Activated gamma-delta T cell treated with Interleukin-2 at 50 U/mL for 16 hours (primary cell): ENCODE measurements around the gene DEAF1.
"Not testable (repeated sequence)": the region's sequence is repeated elsewhere in the genome, so short reads cannot be mapped to it uniquely, and the experiment has no call there.

ENCODE experiments used
- DNase-seq: peaks from one replicate; pipeline ENCODE4 v3.0.0-alpha.2; 2020

DEAF1 gene

GRCh38 chr11:679271-680207 is 15.5 kb downstream of the DEAF1 start:
- no peak for DNase-seq

- no peak for DNase-seq
These were observed 16.7 kb downstream of the DEAF1 start for GRCh38 chr11:678297-678696.

GRCh38 chr11:674406-674805 is 20.6 kb downstream of the DEAF1 start:
- DNase-seq: no peak

- DNase-seq: no peak
These were observed 21.2 kb downstream of the DEAF1 start for GRCh38 chr11:673866-674265.

GRCh38 chr11:665704-666281 is 29.2 kb downstream of the DEAF1 start:
- DNase-seq: no peak

GRCh38 chr11:665062-665703 is 29.8 kb downstream of the DEAF1 start:
- no peak for DNase-seq

- DNase-seq: no peak
These were observed 32.2 kb downstream of the DEAF1 start for GRCh38 chr11:662689-663274.

- DNase-seq: no peak
These were observed 34.2 kb downstream of the DEAF1 start for GRCh38 chr11:660681-661444.

GRCh38 chr11:660281-660680 is 34.7 kb downstream of the DEAF1 start:
- DNase-seq: no peak

- no peak for DNase-seq
These were observed 35.4 kb downstream of the DEAF1 start for GRCh38 chr11:659532-660085.

- no peak for DNase-seq
These were observed 37.3 kb downstream of the DEAF1 start for GRCh38 chr11:657691-658126.

GRCh38 chr11:656866-657265 is 38.2 kb downstream of the DEAF1 start:
- no peak for DNase-seq

GRCh38 chr11:656426-656825 is 38.6 kb downstream of the DEAF1 start:
- DNase-seq: no peak

- no peak for DNase-seq
These were observed 39.8 kb downstream of the DEAF1 start for GRCh38 chr11:655036-655726.

GRCh38 chr11:654444-654843 is 40.6 kb downstream of the DEAF1 start:
- not testable (repeated sequence) for DNase-seq

- DNase-seq: no peak
These were observed 41.2 kb downstream of the DEAF1 start for GRCh38 chr11:653837-654236.

GRCh38 chr11:653136-653535 is 41.9 kb downstream of the DEAF1 start:
- DNase-seq: not testable (repeated sequence)

- no peak for DNase-seq
These were observed 44.5 kb downstream of the DEAF1 start for GRCh38 chr11:650482-650881.

GRCh38 chr11:647672-648158 is 47.3 kb downstream of the DEAF1 start:
- not testable (repeated sequence) for DNase-seq

- no peak for DNase-seq
These were observed 48.8 kb downstream of the DEAF1 start for GRCh38 chr11:646214-646613.

GRCh38 chr11:645536-645935 is 49.5 kb downstream of the DEAF1 start:
- no peak for DNase-seq
